AG04449 (cell line): Measurements from ENCODE around the gene KIF5C.

Experiments
- CTCF ChIA-PET: fragments of 350-600 bp; formaldehyde crosslinking; extraction: SDS; loops from one replicate; lab custom pipeline; 2021; ENCODE audit warnings: antibody characterized with exemption; lab: Yijun Ruan, JAX
- POLR2A ChIA-PET: fragments of 400-600, 350-600 bp; formaldehyde crosslinking; extraction: SDS; loops from one replicate; lab custom pipeline; 2020; ENCODE audit warnings: antibody characterized with exemption, inconsistent platforms; lab: Yijun Ruan, JAX
- DNase-seq: peaks from one replicate; pipeline ENCODE4 v3.0.0-alpha.2; 2010; ENCODE audit warnings: low read depth, low spot score
- H3K4me3 ChIP-seq: 2 replicates; pipeline ENCODE4 v1.5.1; 2011; ENCODE audit warnings: low read depth, mild to moderate bottlenecking, control low read depth, low read length
- TF ChIP-seq, protein P1 (sequence below): IDR thresholded peaks from one replicate; pipeline ENCODE4 v1.5.1; 2011; ENCODE audit warnings: mild to moderate bottlenecking, moderate library complexity, low read length, control low read depth, inconsistent platforms; ENCODE audit not compliant: insufficient read depth; ENCODE audit errors: missing control alignments

The KIF5C gene

GRCh38 chr2:148968776-148969319, 93.8 kb downstream of the KIF5C start:
- TF ChIP-seq, protein P1, sequence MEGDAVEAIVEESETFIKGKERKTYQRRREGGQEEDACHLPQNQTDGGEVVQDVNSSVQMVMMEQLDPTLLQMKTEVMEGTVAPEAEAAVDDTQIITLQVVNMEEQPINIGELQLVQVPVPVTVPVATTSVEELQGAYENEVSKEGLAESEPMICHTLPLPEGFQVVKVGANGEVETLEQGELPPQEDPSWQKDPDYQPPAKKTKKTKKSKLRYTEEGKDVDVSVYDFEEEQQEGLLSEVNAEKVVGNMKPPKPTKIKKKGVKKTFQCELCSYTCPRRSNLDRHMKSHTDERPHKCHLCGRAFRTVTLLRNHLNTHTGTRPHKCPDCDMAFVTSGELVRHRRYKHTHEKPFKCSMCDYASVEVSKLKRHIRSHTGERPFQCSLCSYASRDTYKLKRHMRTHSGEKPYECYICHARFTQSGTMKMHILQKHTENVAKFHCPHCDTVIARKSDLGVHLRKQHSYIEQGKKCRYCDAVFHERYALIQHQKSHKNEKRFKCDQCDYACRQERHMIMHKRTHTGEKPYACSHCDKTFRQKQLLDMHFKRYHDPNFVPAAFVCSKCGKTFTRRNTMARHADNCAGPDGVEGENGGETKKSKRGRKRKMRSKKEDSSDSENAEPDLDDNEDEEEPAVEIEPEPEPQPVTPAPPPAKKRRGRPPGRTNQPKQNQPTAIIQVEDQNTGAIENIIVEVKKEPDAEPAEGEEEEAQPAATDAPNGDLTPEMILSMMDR, result no peak
- DNase-seq, result no peak
- no peak overlapping the region for H3K4me3 ChIP-seq
- POLR2A ChIA-PET, result no interaction called here
- CTCF ChIA-PET, result interaction anchor here (1.6 to 1.8 kb wide), 3 partner anchors 328 to 1032 kb away, joined by 3 read pairs; no protein-coding TSS in a partner anchor

GRCh38 chr2:148969659-148970061, 94.6 kb downstream of the KIF5C start:
- CTCF ChIA-PET, result interaction anchor here (0.6 to 1.7 kb wide), 2 partner anchors 329 to 592 kb away, joined by 3 read pairs; no protein-coding TSS in a partner anchor
- H3K4me3 ChIP-seq, result no peak overlapping the region
- TF ChIP-seq, protein P1, result no peak
- no peak for DNase-seq
- POLR2A ChIA-PET, result no interaction called here

DNA sequence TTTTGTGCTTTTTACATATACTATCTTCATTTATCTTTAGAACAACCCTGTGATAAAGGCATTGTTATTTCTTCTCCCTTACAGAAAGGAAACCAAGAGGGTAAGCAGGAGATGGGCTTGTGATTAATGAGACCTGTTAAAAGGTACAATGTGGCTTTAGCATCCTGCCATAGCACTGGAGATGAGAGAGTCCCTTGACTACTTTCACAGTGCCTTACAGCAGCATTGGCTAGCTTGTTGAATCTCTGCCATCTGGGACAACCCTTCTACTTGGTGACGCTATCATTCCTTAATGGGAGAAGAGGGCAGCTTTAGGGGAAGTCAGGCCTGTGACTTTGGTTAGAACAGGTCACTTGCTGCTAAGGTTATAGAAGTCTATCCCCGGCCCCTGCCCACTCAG, 95.4 kb downstream of the KIF5C start:
- TF ChIP-seq, protein P1, result no peak
- ChIA-PET POLR2A (no interaction called here), CTCF (no interaction called here)
- H3K4me3 ChIP-seq, result no peak overlapping the region
- DNase-seq, result no peak

GRCh38 chr2:148971547-148971946, 96.5 kb downstream of the KIF5C start:
- TF ChIP-seq, protein P1, result no peak
- H3K4me3 ChIP-seq, result no peak overlapping the region
- no peak for DNase-seq
- ChIA-PET CTCF (no interaction called here), POLR2A (no interaction called here)

- H3K4me3 ChIP-seq, result no peak overlapping the region
- DNase-seq, result no peak
- CTCF ChIA-PET, result interaction anchor here (0.7 to 1.2 kb wide), 2 partner anchors 14 to 1088 kb away, joined by 3 read pairs; no protein-coding TSS in a partner anchor
- TF ChIP-seq, protein P1, result no peak
- POLR2A ChIA-PET, result no interaction called here
Observed at GRCh38 chr2:148974095-148974494, 99.1 kb downstream of the KIF5C start.

GRCh38 chr2:148978026-148978685, 103.1 kb downstream of the KIF5C start:
- CTCF ChIA-PET, result no interaction called here
- no peak for DNase-seq
- TF ChIP-seq, protein P1, result no peak
- H3K4me3 ChIP-seq, result no peak overlapping the region
- POLR2A ChIA-PET, result no interaction called here
